WTC11 (cell line): Measurements from ENCODE around the gene METTL1. TPM values are rescaled to one million over a fixed set of nuclear protein-coding genes. Genes with fewer than 3 reads are reported as not detected.

ENCODE experiments used
- ATAC-seq: fragments of 200-7000 bp; cut with Tn5 transposase; 2 replicates; pipeline ENCODE4 v1.10.0; 2021; ENCODE audit warnings: mild to moderate bottlenecking, moderate library complexity
- CTCF ChIA-PET: fragments of 300-600 bp; sonication (Branson Sonifier 250); formaldehyde crosslinking; loops from one replicate; lab custom pipeline; 2021; ENCODE audit warnings: antibody characterized with exemption; lab: Charles Lee
- POLR2A ChIA-PET: fragments of 350-600 bp; sonication (Branson Sonifier 250); formaldehyde crosslinking; loops from one replicate; lab custom pipeline; 2021; ENCODE audit warnings: antibody characterized with exemption; lab: Charles Lee
- DNase-seq: peaks from one replicate; pipeline ENCODE4 v3.0.0; 2021; ENCODE audit warnings: low spot score
- H3K27ac Mint-ChIP-seq: 2 replicates; pipeline ENCODE4 v1.8.0; 2021; ENCODE audit warnings: mixed read lengths
- H3K27me3 Mint-ChIP-seq: 2 replicates; pipeline ENCODE4 v1.8.0; 2021; ENCODE audit warnings: low read depth, mild to moderate bottlenecking, moderate library complexity, mixed read lengths
- H3K36me3 Mint-ChIP-seq: 2 replicates; pipeline ENCODE4 v1.8.0; 2021; ENCODE audit warnings: mixed read lengths
- H3K4me1 Mint-ChIP-seq: 2 replicates; pipeline ENCODE4 v1.8.0; 2022; ENCODE audit warnings: mixed read lengths
- H3K4me3 Mint-ChIP-seq: 2 replicates; pipeline ENCODE4 v1.8.0; 2021; ENCODE audit warnings: mild to moderate bottlenecking, moderate library complexity, mixed read lengths
- H3K9me3 Mint-ChIP-seq: 2 replicates; pipeline ENCODE4 v1.8.0; 2021; ENCODE audit warnings: mixed read lengths
- ATF1 ChIP-seq: sonication (generic); formaldehyde crosslinking; IDR thresholded peaks from 2 replicates; pipeline ENCODE4 v1.8.1; 2023; ENCODE audit warnings: mild to moderate bottlenecking, moderate library complexity, missing genetic modification reagents
- ETV6 ChIP-seq: sonication (generic); formaldehyde crosslinking; IDR thresholded peaks from 2 replicates; pipeline ENCODE4 v1.8.1; 2022; ENCODE audit warnings: mild to moderate bottlenecking, missing genetic modification reagents
- GABPB1 ChIP-seq: sonication (generic); formaldehyde crosslinking; IDR thresholded peaks from 2 replicates; pipeline ENCODE4 v1.8.1; 2023; ENCODE audit warnings: mild to moderate bottlenecking, missing genetic modification reagents
- GRHL2 ChIP-seq: fragments of 250-450 bp; sonication (Bioruptor Pico); IDR thresholded peaks from 2 replicates; pipeline ENCODE4 v1.8.0; 2022; ENCODE audit warnings: mild to moderate bottlenecking, moderate library complexity; ENCODE audit not compliant: insufficient replicate concordance, severe bottlenecking
- HMGA2 ChIP-seq: fragments of 250-450 bp; sonication (Bioruptor Pico); IDR thresholded peaks from 2 replicates; pipeline ENCODE4 v1.4.0; 2021; ENCODE audit warnings: mild to moderate bottlenecking, moderate library complexity
- JAZF1 ChIP-seq: fragments of 250-450 bp; sonication (Bioruptor Pico); IDR thresholded peaks from 2 replicates; pipeline ENCODE4 v1.9.0; 2021; ENCODE audit warnings: moderate library complexity, mild to moderate bottlenecking, inconsistent platforms
- NFATC4 ChIP-seq: fragments of 250-450 bp; sonication (Bioruptor Pico); IDR thresholded peaks from 2 replicates; pipeline ENCODE4 v1.9.0; 2021; ENCODE audit warnings: mild to moderate bottlenecking
- NR1H2 ChIP-seq: sonication (generic); formaldehyde crosslinking; IDR thresholded peaks from 2 replicates; pipeline ENCODE4 v1.9.0; 2021; ENCODE audit warnings: mild to moderate bottlenecking, moderate library complexity, missing genetic modification reagents
- NR2C2 ChIP-seq: sonication (generic); formaldehyde crosslinking; IDR thresholded peaks from 2 replicates; pipeline ENCODE4 v1.8.0; 2022; ENCODE audit warnings: mild to moderate bottlenecking, missing genetic modification reagents
- NR3C1 ChIP-seq: sonication (generic); formaldehyde crosslinking; conservative IDR thresholded peaks from 2 replicates; pipeline ENCODE4 v1.8.1; 2023; ENCODE audit warnings: low read depth, mild to moderate bottlenecking, missing genetic modification reagents
- RELA ChIP-seq: sonication (generic); formaldehyde crosslinking; IDR thresholded peaks from 2 replicates; pipeline ENCODE4 v1.8.1; 2022; ENCODE audit warnings: missing genetic modification reagents, mild to moderate bottlenecking, borderline replicate concordance
- RORB ChIP-seq: fragments of 250-450 bp; sonication (Bioruptor Pico); IDR thresholded peaks from 2 replicates; pipeline ENCODE4 v1.9.0; 2021; ENCODE audit warnings: mild to moderate bottlenecking
- SMAD3 ChIP-seq: sonication (generic); formaldehyde crosslinking; IDR thresholded peaks from 2 replicates; pipeline ENCODE4 v1.8.0; 2022; ENCODE audit warnings: missing genetic modification reagents, mild to moderate bottlenecking, borderline replicate concordance
- TEAD1 ChIP-seq: sonication (generic); formaldehyde crosslinking; IDR thresholded peaks from 2 replicates; pipeline ENCODE4 v1.8.0; 2022; ENCODE audit warnings: mild to moderate bottlenecking, missing genetic modification reagents
- TEAD4 ChIP-seq: sonication (generic); formaldehyde crosslinking; IDR thresholded peaks from 2 replicates; pipeline ENCODE4 v1.8.0; 2022; ENCODE audit warnings: mild to moderate bottlenecking, missing genetic modification reagents
- ZNF138 ChIP-seq: sonication (generic); formaldehyde crosslinking; conservative IDR thresholded peaks from 2 replicates; pipeline ENCODE4 v1.8.1; 2022; ENCODE audit warnings: mild to moderate bottlenecking, moderate library complexity, missing genetic modification reagents
- ZNF232 ChIP-seq: sonication (generic); formaldehyde crosslinking; IDR thresholded peaks from 2 replicates; pipeline ENCODE4 v1.8.0; 2022; ENCODE audit warnings: mild to moderate bottlenecking, missing genetic modification reagents
- ZNF425 ChIP-seq: fragments of 250-450 bp; sonication (Bioruptor Pico); conservative IDR thresholded peaks from 2 replicates; pipeline ENCODE4 v1.9.0; 2021; ENCODE audit warnings: mild to moderate bottlenecking
- total RNA-seq: library from RNA; stranded (reverse); gene quantifications from 3 replicates; pipeline ENCODE4 v1.2.3, GENCODE V29; 2021
- TF ChIP-seq, protein P1 (sequence below): fragments of 200-600 bp; IDR thresholded peaks from 2 replicates; pipeline ENCODE4 v1.8.0; 2022; ENCODE audit warnings: antibody characterized with exemption
- TF ChIP-seq, protein P2 (sequence below): sonication (generic); formaldehyde crosslinking; IDR thresholded peaks from 2 replicates; pipeline ENCODE4 v1.8.0; 2022; ENCODE audit warnings: mild to moderate bottlenecking, missing genetic modification reagents
- TF ChIP-seq, protein P3 (sequence below): sonication (generic); formaldehyde crosslinking; conservative IDR thresholded peaks from 2 replicates; pipeline ENCODE4 v1.8.1; 2022; ENCODE audit warnings: mild to moderate bottlenecking, missing genetic modification reagents
- TF ChIP-seq, protein P4 (sequence below): fragments of 250-450 bp; sonication (Bioruptor Pico); IDR thresholded peaks from 2 replicates; pipeline ENCODE4 v1.9.0; 2021; ENCODE audit warnings: mild to moderate bottlenecking
- TF ChIP-seq, protein P5 (sequence below): sonication (generic); formaldehyde crosslinking; IDR thresholded peaks from 2 replicates; pipeline ENCODE4 v1.8.1; 2023; ENCODE audit warnings: mild to moderate bottlenecking, missing genetic modification reagents, moderate library complexity

The METTL1 gene
- total RNA-seq, 1 experiment from 2014 or later, result 25.5 TPM

GRCh38 chr12:57777911-57778310, 6.0 kb upstream of the METTL1 start:
- Mint-ChIP-seq H3K27me3 (peaks cover 13% of the 10 kb centered on the region), H3K36me3 (peaks cover 2% of the 10 kb centered on the region; the same call in 1 of the 2 replicates), H3K9me3 (no peaks in the 10 kb centered on the region), H3K27ac (no peak overlapping the region), H3K4me3 (no peak overlapping the region), H3K4me1 (peaks cover 1% of the 10 kb centered on the region; the same call in 1 of the 2 replicates)
- DNase-seq (no peak), ATAC-seq (no peak)
- CTCF ChIA-PET, result interaction anchor here (0.7 to 1.0 kb wide), 2 partner anchors 21 kb away, joined by 3 to 5 read pairs; no protein-coding TSS in a partner anchor
- TF ChIP-seq, protein P1, sequence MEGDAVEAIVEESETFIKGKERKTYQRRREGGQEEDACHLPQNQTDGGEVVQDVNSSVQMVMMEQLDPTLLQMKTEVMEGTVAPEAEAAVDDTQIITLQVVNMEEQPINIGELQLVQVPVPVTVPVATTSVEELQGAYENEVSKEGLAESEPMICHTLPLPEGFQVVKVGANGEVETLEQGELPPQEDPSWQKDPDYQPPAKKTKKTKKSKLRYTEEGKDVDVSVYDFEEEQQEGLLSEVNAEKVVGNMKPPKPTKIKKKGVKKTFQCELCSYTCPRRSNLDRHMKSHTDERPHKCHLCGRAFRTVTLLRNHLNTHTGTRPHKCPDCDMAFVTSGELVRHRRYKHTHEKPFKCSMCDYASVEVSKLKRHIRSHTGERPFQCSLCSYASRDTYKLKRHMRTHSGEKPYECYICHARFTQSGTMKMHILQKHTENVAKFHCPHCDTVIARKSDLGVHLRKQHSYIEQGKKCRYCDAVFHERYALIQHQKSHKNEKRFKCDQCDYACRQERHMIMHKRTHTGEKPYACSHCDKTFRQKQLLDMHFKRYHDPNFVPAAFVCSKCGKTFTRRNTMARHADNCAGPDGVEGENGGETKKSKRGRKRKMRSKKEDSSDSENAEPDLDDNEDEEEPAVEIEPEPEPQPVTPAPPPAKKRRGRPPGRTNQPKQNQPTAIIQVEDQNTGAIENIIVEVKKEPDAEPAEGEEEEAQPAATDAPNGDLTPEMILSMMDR, result no peak
- TF ChIP-seq, protein P2, sequence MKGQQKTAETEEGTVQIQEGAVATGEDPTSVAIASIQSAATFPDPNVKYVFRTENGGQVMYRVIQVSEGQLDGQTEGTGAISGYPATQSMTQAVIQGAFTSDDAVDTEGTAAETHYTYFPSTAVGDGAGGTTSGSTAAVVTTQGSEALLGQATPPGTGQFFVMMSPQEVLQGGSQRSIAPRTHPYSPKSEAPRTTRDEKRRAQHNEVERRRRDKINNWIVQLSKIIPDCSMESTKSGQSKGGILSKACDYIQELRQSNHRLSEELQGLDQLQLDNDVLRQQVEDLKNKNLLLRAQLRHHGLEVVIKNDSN (CRISPR knock-in tag), result no peak
- no peak for TF ChIP-seq GABPB1 (CRISPR knock-in tag)
- POLR2A ChIA-PET, result interaction anchor here (0.7 kb wide), 1 partner anchor 66 kb away, joined by 3 read pairs; no protein-coding TSS in a partner anchor

GRCh38 chr12:57777367-57777766, 5.5 kb upstream of the METTL1 start:
- ATAC-seq, result no peak
- CTCF ChIA-PET, result interaction anchor here (0.7 kb wide), 1 partner anchor 20 kb away, joined by 3 read pairs; no protein-coding TSS in a partner anchor

GRCh38 chr12:57776247-57776587, 4.3 kb upstream of the METTL1 start:
- Mint-ChIP-seq H3K27ac (no peak overlapping the region), H3K27me3 (peaks cover 16% of the 10 kb centered on the region), H3K9me3 (no peaks in the 10 kb centered on the region), H3K4me3 (no peak overlapping the region), H3K4me1 (peaks cover 6% of the 10 kb centered on the region; the same call in 1 of the 2 replicates), H3K36me3 (no peaks in the 10 kb centered on the region)
- ChIA-PET POLR2A (no interaction called here), CTCF (interaction anchor here (1.7 kb wide), 1 partner anchor 27 kb away, joined by 5 read pairs; no protein-coding TSS in a partner anchor)
- ATAC-seq (no peak), DNase-seq (no peak)
- TF ChIP-seq, protein P3, sequence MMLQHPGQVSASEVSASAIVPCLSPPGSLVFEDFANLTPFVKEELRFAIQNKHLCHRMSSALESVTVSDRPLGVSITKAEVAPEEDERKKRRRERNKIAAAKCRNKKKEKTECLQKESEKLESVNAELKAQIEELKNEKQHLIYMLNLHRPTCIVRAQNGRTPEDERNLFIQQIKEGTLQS, result no peak
- TF ChIP-seq NR1H2 (CRISPR knock-in tag) (no peak), RELA (no peak), TEAD1 (no peak), SMAD3 (CRISPR knock-in tag) (no peak), NR3C1 (CRISPR knock-in tag) (no peak), GRHL2 (CRISPR knock-in tag) (no peak), NFATC4 (CRISPR knock-in tag) (no peak), ETV6 (CRISPR knock-in tag) (no peak), NR2C2 (no peak), HMGA2 (no peak)
- TF ChIP-seq, protein P4, sequence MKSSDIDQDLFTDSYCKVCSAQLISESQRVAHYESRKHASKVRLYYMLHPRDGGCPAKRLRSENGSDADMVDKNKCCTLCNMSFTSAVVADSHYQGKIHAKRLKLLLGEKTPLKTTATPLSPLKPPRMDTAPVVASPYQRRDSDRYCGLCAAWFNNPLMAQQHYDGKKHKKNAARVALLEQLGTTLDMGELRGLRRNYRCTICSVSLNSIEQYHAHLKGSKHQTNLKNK, result no peak
- TF ChIP-seq, protein P5, sequence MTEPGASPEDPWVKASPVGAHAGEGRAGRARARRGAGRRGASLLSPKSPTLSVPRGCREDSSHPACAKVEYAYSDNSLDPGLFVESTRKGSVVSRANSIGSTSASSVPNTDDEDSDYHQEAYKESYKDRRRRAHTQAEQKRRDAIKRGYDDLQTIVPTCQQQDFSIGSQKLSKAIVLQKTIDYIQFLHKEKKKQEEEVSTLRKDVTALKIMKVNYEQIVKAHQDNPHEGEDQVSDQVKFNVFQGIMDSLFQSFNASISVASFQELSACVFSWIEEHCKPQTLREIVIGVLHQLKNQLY (CRISPR knock-in tag), result no peak

More at GRCh38 chr12:57777367-57777766, 5.5 kb upstream of the METTL1 start:
- TF ChIP-seq RORB (no peak), TEAD4 (CRISPR knock-in tag) (no peak), JAZF1 (CRISPR knock-in tag) (no peak), ATF1 (no peak), ZNF138 (CRISPR knock-in tag) (no peak), ZNF425 (CRISPR knock-in tag) (no peak), ZNF232 (no peak)
- TF ChIP-seq, protein P1, result no peak
- TF ChIP-seq, protein P3, result no peak
- Mint-ChIP-seq H3K27me3 (peaks cover 16% of the 10 kb centered on the region), H3K27ac (no peak overlapping the region), H3K4me3 (no peak overlapping the region), H3K36me3 (no peaks in the 10 kb centered on the region), H3K9me3 (no peaks in the 10 kb centered on the region), H3K4me1 (peaks cover 2% of the 10 kb centered on the region; the same call in 1 of the 2 replicates)
- POLR2A ChIA-PET, result no interaction called here
- DNase-seq, result no peak
